ENCODE data around the gene CFAP97.

GRCh38 chr4:185112104-185112503 lies 91.7 kb downstream of the CFAP97 start:
- TF ChIP-seq, protein P1, sequence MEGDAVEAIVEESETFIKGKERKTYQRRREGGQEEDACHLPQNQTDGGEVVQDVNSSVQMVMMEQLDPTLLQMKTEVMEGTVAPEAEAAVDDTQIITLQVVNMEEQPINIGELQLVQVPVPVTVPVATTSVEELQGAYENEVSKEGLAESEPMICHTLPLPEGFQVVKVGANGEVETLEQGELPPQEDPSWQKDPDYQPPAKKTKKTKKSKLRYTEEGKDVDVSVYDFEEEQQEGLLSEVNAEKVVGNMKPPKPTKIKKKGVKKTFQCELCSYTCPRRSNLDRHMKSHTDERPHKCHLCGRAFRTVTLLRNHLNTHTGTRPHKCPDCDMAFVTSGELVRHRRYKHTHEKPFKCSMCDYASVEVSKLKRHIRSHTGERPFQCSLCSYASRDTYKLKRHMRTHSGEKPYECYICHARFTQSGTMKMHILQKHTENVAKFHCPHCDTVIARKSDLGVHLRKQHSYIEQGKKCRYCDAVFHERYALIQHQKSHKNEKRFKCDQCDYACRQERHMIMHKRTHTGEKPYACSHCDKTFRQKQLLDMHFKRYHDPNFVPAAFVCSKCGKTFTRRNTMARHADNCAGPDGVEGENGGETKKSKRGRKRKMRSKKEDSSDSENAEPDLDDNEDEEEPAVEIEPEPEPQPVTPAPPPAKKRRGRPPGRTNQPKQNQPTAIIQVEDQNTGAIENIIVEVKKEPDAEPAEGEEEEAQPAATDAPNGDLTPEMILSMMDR (IDR thresholded peaks at IDR 0.05): no peak
- no peak for TF ChIP-seq EZH2phosphoT487 (IDR thresholded peaks at IDR 0.05)
- no peak for TF ChIP-seq EZH2 (IDR thresholded peaks at IDR 0.05)

Measured in neural progenitor cell (in vitro differentiated cells).